Thyroid gland (tissue), 4 donors: ENCODE results near the gene MRFAP1L1.

ENCODE experiments used
- POLR2A ChIP-seq, 2 donors: fragments of 450-650 bp; IDR thresholded peaks; one replicate each; pipeline ENCODE4 v1.6.1; 2017; ENCODE audit warnings: antibody characterized with exemption in 2 of 2, mild to moderate bottlenecking in 2 of 2, moderate library complexity in 1 of 2
- TF ChIP-seq, protein P1 (sequence below), 6 experiments: fragments of 200-600 bp in 3 of 6; fragments of 450-650 bp in 3 of 6; sonication (generic) in 3 of 6; IDR thresholded peaks; one replicate each; pipeline ENCODE4 v1.5.1; 2016 to 2019; ENCODE audit warnings: antibody characterized with exemption in 6 of 6, mild to moderate bottlenecking in 2 of 6, inconsistent platforms in 1 of 6, moderate library complexity in 1 of 6

DNA sequence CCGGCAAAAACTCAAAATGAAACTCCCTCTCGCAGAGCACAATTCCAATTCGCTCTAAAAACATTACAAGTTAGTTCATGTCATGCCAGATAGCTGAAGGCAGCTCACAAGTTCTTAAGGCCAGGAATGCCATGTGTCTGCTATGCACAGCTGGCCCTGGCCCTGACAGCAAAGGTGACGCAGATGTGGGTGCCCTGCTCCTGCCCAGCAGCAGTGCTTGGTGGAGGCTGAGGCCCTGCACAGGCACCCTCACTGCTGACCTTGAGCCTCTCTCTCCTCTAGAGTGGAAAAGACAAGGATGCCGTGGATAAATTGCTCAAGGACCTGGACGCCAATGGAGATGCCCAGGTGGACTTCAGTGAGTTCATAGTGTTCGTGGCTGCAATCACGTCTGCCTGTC is 13.1 kb downstream of the MRFAP1L1 start:
- no peak for TF ChIP-seq POLR2A (IDR thresholded peaks at IDR 0.05)
- TF ChIP-seq, protein P1, sequence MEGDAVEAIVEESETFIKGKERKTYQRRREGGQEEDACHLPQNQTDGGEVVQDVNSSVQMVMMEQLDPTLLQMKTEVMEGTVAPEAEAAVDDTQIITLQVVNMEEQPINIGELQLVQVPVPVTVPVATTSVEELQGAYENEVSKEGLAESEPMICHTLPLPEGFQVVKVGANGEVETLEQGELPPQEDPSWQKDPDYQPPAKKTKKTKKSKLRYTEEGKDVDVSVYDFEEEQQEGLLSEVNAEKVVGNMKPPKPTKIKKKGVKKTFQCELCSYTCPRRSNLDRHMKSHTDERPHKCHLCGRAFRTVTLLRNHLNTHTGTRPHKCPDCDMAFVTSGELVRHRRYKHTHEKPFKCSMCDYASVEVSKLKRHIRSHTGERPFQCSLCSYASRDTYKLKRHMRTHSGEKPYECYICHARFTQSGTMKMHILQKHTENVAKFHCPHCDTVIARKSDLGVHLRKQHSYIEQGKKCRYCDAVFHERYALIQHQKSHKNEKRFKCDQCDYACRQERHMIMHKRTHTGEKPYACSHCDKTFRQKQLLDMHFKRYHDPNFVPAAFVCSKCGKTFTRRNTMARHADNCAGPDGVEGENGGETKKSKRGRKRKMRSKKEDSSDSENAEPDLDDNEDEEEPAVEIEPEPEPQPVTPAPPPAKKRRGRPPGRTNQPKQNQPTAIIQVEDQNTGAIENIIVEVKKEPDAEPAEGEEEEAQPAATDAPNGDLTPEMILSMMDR (IDR thresholded peaks at IDR 0.05) = no peak
